H1 (cell line): Measurements from ENCODE around the gene SLC7A8. TPM values are rescaled to one million over a fixed set of nuclear protein-coding genes. Genes with fewer than 3 reads are reported as not detected.

Source experiments
- CTCF ChIA-PET: fragments of 300-600 bp; sonication (Branson Sonifier 250); formaldehyde crosslinking; loops from one replicate; lab custom pipeline; 2021; ENCODE audit not compliant: partially characterized antibody; lab: Charles Lee
- POLR2A ChIA-PET: fragments of 300-600 bp; sonication (Branson Sonifier 250); formaldehyde crosslinking; loops from one replicate; lab custom pipeline; 2021; ENCODE audit warnings: inconsistent platforms; ENCODE audit not compliant: partially characterized antibody; lab: Charles Lee
- DNase-seq, 2 experiments: peaks; one replicate each; pipeline versions ENCODE4 v3.0.0 to v3.0.0-alpha.2; 2010 to 2022; ENCODE audit warnings: low spot score in 2 of 2, low read depth in 1 of 2, mixed read lengths in 1 of 2
- FAIRE-seq: peaks from 2 replicates; lab custom pipeline; 2011; peaks lifted over from hg19 to GRCh38; lab: Jason Lieb, UNC
- H2AFZ ChIP-seq: 2 replicates; pipeline ENCODE4 v1.8.1; 2012; ENCODE audit warnings: low read length, inconsistent platforms
- H2AK5ac ChIP-seq: 2 replicates; pipeline ENCODE4 v1.6.1; 2013; ENCODE audit warnings: low read depth, low read length
- H2BK120ac ChIP-seq: replicated peaks from 2 replicates; pipeline ENCODE3; 2013; ENCODE audit warnings: low read depth, low read length, inconsistent platforms
- H2BK12ac ChIP-seq: 2 replicates; pipeline ENCODE4 v1.6.1; 2013; ENCODE audit warnings: low read depth, low read length
- H2BK15ac ChIP-seq: 2 replicates; pipeline ENCODE4 v1.6.1; 2013; ENCODE audit warnings: low read length
- H2BK20ac ChIP-seq: 2 replicates; pipeline ENCODE4 v1.6.1; 2013; ENCODE audit warnings: low read length
- H2BK5ac ChIP-seq: 2 replicates; pipeline ENCODE4 v1.6.1; 2013; ENCODE audit warnings: low read depth, low read length
- H3K14ac ChIP-seq: 2 replicates; pipeline ENCODE4 v1.6.1; 2013; ENCODE audit warnings: inconsistent platforms; ENCODE audit not compliant: insufficient read length
- H3K18ac ChIP-seq: 2 replicates; pipeline ENCODE4 v1.6.1; 2013; ENCODE audit warnings: low read length; ENCODE audit errors: extremely low read depth
- H3K23ac ChIP-seq: 2 replicates; pipeline ENCODE4 v1.6.1; 2013; ENCODE audit warnings: inconsistent platforms; ENCODE audit not compliant: insufficient read length
- H3K23me2 ChIP-seq: 2 replicates; pipeline ENCODE4 v1.6.1; 2013; ENCODE audit warnings: low read depth, low read length
- H3K27ac ChIP-seq: 2 replicates; pipeline ENCODE4 v1.6.1; 2011; ENCODE audit warnings: low read depth, low read length, inconsistent platforms
- H3K27me3 ChIP-seq, 4 experiments: replicated peaks in 1 of 4; 1 replicate in 1 of 4; 2 replicates in 3 of 4; pipeline versions ENCODE4 v1.6.1 to v1.8.1; 2011 to 2013; ENCODE audit warnings: low read length in 3 of 4, mild to moderate bottlenecking in 3 of 4, inconsistent platforms in 2 of 4, mixed read lengths in 2 of 4, moderate library complexity in 1 of 4; ENCODE audit not compliant: control insufficient read depth in 3 of 4, insufficient read depth in 3 of 4; ENCODE audit errors: extremely low read depth in 1 of 4
- H3K36me3 ChIP-seq, 4 experiments: 2 replicates each; pipeline versions ENCODE4 v1.6.1 to v1.8.1; 2011 to 2013; ENCODE audit warnings: mild to moderate bottlenecking in 4 of 4, low read length in 3 of 4, moderate library complexity in 2 of 4, control low read depth in 1 of 4, inconsistent platforms in 1 of 4; ENCODE audit not compliant: insufficient read depth in 4 of 4, control insufficient read depth in 2 of 4
- H3K4ac ChIP-seq: replicated peaks from 2 replicates; pipeline ENCODE3; 2013; ENCODE audit warnings: low read length, low read depth, mixed read lengths, inconsistent platforms; ENCODE audit not compliant: insufficient read length
- H3K4me1 ChIP-seq, 4 experiments: replicated peaks in 1 of 4; 1 replicate in 1 of 4; 2 replicates in 3 of 4; pipeline versions ENCODE4 v1.6.1 to v1.8.1; 2011 to 2013; ENCODE audit warnings: low read length in 3 of 4, inconsistent platforms in 2 of 4, mixed read lengths in 1 of 4; ENCODE audit not compliant: insufficient read depth in 4 of 4, control insufficient read depth in 3 of 4
- H3K4me2 ChIP-seq, 2 experiments: 2 replicates each; pipeline versions ENCODE4 v1.6.1 to v1.8.1; 2011 to 2013; ENCODE audit warnings: low read depth in 2 of 2, low read length in 2 of 2, control low read depth in 1 of 2, inconsistent platforms in 1 of 2, mild to moderate bottlenecking in 1 of 2; ENCODE audit not compliant: insufficient read depth in 1 of 2
- H3K4me3 ChIP-seq, 4 experiments: fragments of 200-600, 300-600 bp in 1 of 4; sonication (generic), shearing (Covaris generic), sonication (Bioruptor Twin) in 1 of 4; 2 replicates each; pipeline versions ENCODE4 v1.5.1 to v1.8.1; 2011 to 2016; ENCODE audit warnings: low read length in 4 of 4, low read depth in 3 of 4, control low read depth in 2 of 4, inconsistent platforms in 2 of 4, mild to moderate bottlenecking in 2 of 4, mixed read lengths in 1 of 4, moderate library complexity in 1 of 4; ENCODE audit not compliant: insufficient read depth in 2 of 4; ENCODE audit errors: extremely low read depth in 1 of 4
- H3K56ac ChIP-seq: replicated peaks from 2 replicates; pipeline ENCODE3; 2013; ENCODE audit warnings: low read depth, mild to moderate bottlenecking, mixed read lengths, low read length, inconsistent platforms; ENCODE audit not compliant: insufficient read length
- H3K79me1 ChIP-seq: 2 replicates; pipeline ENCODE4 v1.6.1; 2013; ENCODE audit warnings: low read depth, low read length, control low read depth
- H3K79me2 ChIP-seq, 2 experiments: 2 replicates each; pipeline versions ENCODE4 v1.6.1 to v1.8.1; 2012 to 2013; ENCODE audit warnings: low read length in 2 of 2, mild to moderate bottlenecking in 2 of 2, inconsistent platforms in 1 of 2; ENCODE audit not compliant: insufficient read depth in 2 of 2, control insufficient read depth in 1 of 2
- H3K9ac ChIP-seq, 4 experiments: replicated peaks in 1 of 4; 1 replicate in 1 of 4; 2 replicates in 3 of 4; pipeline versions ENCODE4 v1.6.1 to v1.8.1; 2011 to 2013; ENCODE audit warnings: low read depth in 3 of 4, low read length in 3 of 4, control low read depth in 2 of 4, mild to moderate bottlenecking in 2 of 4, moderate library complexity in 2 of 4, inconsistent platforms in 1 of 4; ENCODE audit errors: extremely low read depth in 1 of 4
- H3K9me3 ChIP-seq, 2 experiments: 2 replicates each; pipeline versions ENCODE4 v1.6.1 to v1.8.1; 2012 to 2013; ENCODE audit warnings: mild to moderate bottlenecking in 2 of 2, moderate library complexity in 2 of 2, control low read depth in 1 of 2, inconsistent platforms in 1 of 2, low read depth in 1 of 2, low read length in 1 of 2, mixed read lengths in 1 of 2; ENCODE audit not compliant: insufficient read depth in 2 of 2
- H4K20me1 ChIP-seq, 2 experiments: replicated peaks in 1 of 2; 2 replicates each; pipeline versions ENCODE3 to v1.8.1; 2011 to 2013; ENCODE audit warnings: inconsistent platforms in 2 of 2, low read length in 2 of 2, mild to moderate bottlenecking in 1 of 2; ENCODE audit not compliant: insufficient read depth in 2 of 2, control insufficient read depth in 1 of 2
- H4K5ac ChIP-seq: 2 replicates; pipeline ENCODE4 v1.6.1; 2013; ENCODE audit warnings: low read length, low read depth, mixed read lengths, inconsistent platforms; ENCODE audit not compliant: insufficient read length
- H4K8ac ChIP-seq: 2 replicates; pipeline ENCODE4 v1.8.0; 2013; ENCODE audit warnings: mild to moderate bottlenecking, moderate library complexity, low read length, inconsistent platforms; ENCODE audit not compliant: insufficient read depth; ENCODE audit errors: extremely low read depth
- H4K91ac ChIP-seq: replicated peaks from 2 replicates; pipeline ENCODE3; 2013; ENCODE audit warnings: low read length, mixed read lengths, inconsistent platforms; ENCODE audit not compliant: insufficient read length
- BRCA1 ChIP-seq: IDR thresholded peaks from 2 replicates; pipeline ENCODE4 v1.6.1; 2012; ENCODE audit warnings: low read depth, low read length, improper control_type of control experiment
- CBX8 ChIP-seq: fragments of 300-800, 300-1000 bp; sonication (generic); IDR thresholded peaks from 2 replicates; pipeline ENCODE4 v1.7.1; 2016; ENCODE audit warnings: low read depth, low read length, borderline replicate concordance
- CEBPB ChIP-seq: IDR thresholded peaks from 2 replicates; pipeline ENCODE4 v1.6.1; 2012; ENCODE audit warnings: low read depth, low read length
- EGR1 ChIP-seq: IDR thresholded peaks from 2 replicates; pipeline ENCODE4 v1.6.1; 2011; ENCODE audit warnings: low read depth, low read length, borderline replicate concordance
- EZH2 ChIP-seq: fragments of 200-600 bp; sonication (generic); IDR thresholded peaks from 2 replicates; pipeline ENCODE4 v1.7.1; 2012; ENCODE audit warnings: low read depth, mild to moderate bottlenecking, moderate library complexity, low read length, inconsistent platforms; ENCODE audit not compliant: severe bottlenecking
- MAFK ChIP-seq: IDR thresholded peaks from 2 replicates; pipeline ENCODE4 v1.6.1; 2012; ENCODE audit warnings: low read depth, mild to moderate bottlenecking, improper control_type of control experiment, low read length
- PHF8 ChIP-seq: fragments of 200-600 bp; sonication (generic); conservative IDR thresholded peaks from 2 replicates; pipeline ENCODE4 v1.7.1; 2012; ENCODE audit warnings: low read depth, mild to moderate bottlenecking, inconsistent platforms, low read length, moderate library complexity
- TAF1 ChIP-seq: IDR thresholded peaks from 2 replicates; pipeline ENCODE4 v1.6.1; 2011; ENCODE audit warnings: mild to moderate bottlenecking, low read depth, low read length
- TBP ChIP-seq: IDR thresholded peaks from 2 replicates; pipeline ENCODE4 v1.6.1; 2011; ENCODE audit warnings: low read depth, low read length, improper control_type of control experiment
- WGBS, 2 experiments: shearing (Covaris generic) in 1 of 2; methylation state at CpG; one replicate each; pipeline versions ENCODE4 v1.1.6 to v1.1.7; 2013 to 2015; ENCODE audit warnings: low lambda C conversion rate in 2 of 2, mixed read lengths in 2 of 2, inconsistent platforms in 1 of 2, low coverage in 1 of 2, missing lambda C conversion rate in 1 of 2; ENCODE audit not compliant: insufficient replicate concordance in 2 of 2, insufficient coverage in 1 of 2, insufficient read length in 1 of 2; ENCODE audit errors: extremely low coverage in 1 of 2, missing lambda C conversion rate in 1 of 2; 5-methylcytosine and 5-hydroxymethylcytosine counted together
- polyA plus RNA-seq, 7 experiments: library from polyadenylated mRNA; depleted of rRNA in 3 of 7; stranded (reverse) in 5 of 7; unstranded in 2 of 7; fragments of >200 nt in 5 of 7; fragments of 200-250 nt in 2 of 7; gene quantifications; 1 replicate in 5 of 7; 2 replicates in 1 of 7; 4 replicates in 1 of 7; pipeline versions ENCODE4 v1.2.1 to v1.2.3, GENCODE V29; 2011 to 2013; ENCODE audit warnings: missing spikeins in 2 of 7, mixed read lengths in 2 of 7
- total RNA-seq: library from RNA; stranded (reverse); fragmentation: NEBNext Ultra II Directional; extraction: Animal tissue kit (Norgen Biotek cat#: 25700); gene quantifications from 2 replicates; pipeline ENCODE4 v1.2.1, GENCODE V29; 2021

SLC7A8 gene
- total and polyA plus RNA-seq, 2 of the 8 experiments (the other 6 are each of a cell fraction or from before 2014, with no cell fraction given) = 182 to 204 TPM

DNA sequence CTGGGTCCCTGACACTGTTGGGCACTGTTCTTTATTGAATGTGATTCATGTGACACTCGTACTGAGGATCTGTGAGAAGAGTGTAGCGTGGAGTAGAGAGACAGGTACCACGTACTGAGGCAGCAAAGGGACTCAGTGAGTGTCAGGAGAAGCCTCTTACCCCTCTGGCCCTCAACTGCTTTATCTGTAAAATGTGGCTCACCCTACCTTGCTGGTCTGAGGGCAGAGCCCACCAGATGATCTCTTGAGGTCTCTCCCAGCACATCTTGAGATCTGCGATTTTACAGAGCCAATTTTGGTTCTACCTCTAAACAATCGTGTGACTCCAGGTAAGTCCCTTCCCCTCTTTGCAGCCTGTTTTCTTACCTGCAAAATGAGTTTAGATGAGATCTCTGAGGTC lies 67.5 kb downstream of the SLC7A8 start:
- H3K4me1 ChIP-seq = peaks cover 0 to 14% (median 5%) of the 10 kb centered on the region in 4 experiments; a peak in 6 of 7 replicates
- no peak overlapping the region for H3K23ac ChIP-seq
- H3K9me3 ChIP-seq = no peaks in the 10 kb centered on the region; a peak in 1 of 4 replicates
- no peak overlapping the region for H2BK12ac ChIP-seq
- whole genome bisulfite sequencing, 2 experiments = 89% methylated on average over 5 of the region's 5 CpGs; no CpG with 5 or more reads in 1 of the 2 experiments
- H3K4ac ChIP-seq = no peak overlapping the region
- no peak overlapping the region for H2BK120ac ChIP-seq
- no peak overlapping the region for H2AK5ac ChIP-seq
- H3K23me2 ChIP-seq = no peaks in the 10 kb centered on the region; the same call in 1 of the 2 replicates
- H3K79me1 ChIP-seq = no peaks in the 10 kb centered on the region
- H3K27ac ChIP-seq = no peak overlapping the region
- no peaks in the 10 kb centered on the region for H4K20me1 ChIP-seq
- H3K27me3 ChIP-seq = peaks cover 0 to 3% (median 0%) of the 10 kb centered on the region in 4 experiments; a peak in 2 of 7 replicates
- no peaks in the 10 kb centered on the region for H3K79me2 ChIP-seq
- no peak for FAIRE-seq
- H3K4me3 ChIP-seq = no peak overlapping the region
- DNase-seq = no peak
- no peak overlapping the region for H3K18ac ChIP-seq
- H2BK5ac ChIP-seq = no peak overlapping the region
- no peak overlapping the region for H3K56ac ChIP-seq
- no peak overlapping the region for H2AFZ ChIP-seq
- no peak overlapping the region for H2BK20ac ChIP-seq
- H3K4me2 ChIP-seq = no peak overlapping the region
- CTCF ChIA-PET = interaction anchor here (0.8 to 1.0 kb wide), 3 partner anchors 18 to 71 kb away, joined by 3 to 4 read pairs (median 3); no protein-coding TSS in a partner anchor
- POLR2A ChIA-PET = interaction anchor here (1.0 kb wide), 1 partner anchor 156 kb away, joined by 3 read pairs; no protein-coding TSS in a partner anchor
- H4K8ac ChIP-seq = no peak overlapping the region
- no peak overlapping the region for H2BK15ac ChIP-seq
- H3K9ac ChIP-seq = no peak overlapping the region; a peak in 1 of 7 replicates
- no peak overlapping the region for H3K14ac ChIP-seq
- H4K5ac ChIP-seq = no peak overlapping the region
- no peak for TF ChIP-seq CEBPB
- TF ChIP-seq TAF1 = no peak
- no peak for TF ChIP-seq BRCA1
- no peak for TF ChIP-seq CBX8
- TF ChIP-seq PHF8 = no peak
- no peak for TF ChIP-seq MAFK
- no peak for TF ChIP-seq TBP
- no peak for TF ChIP-seq EZH2
- no peak for TF ChIP-seq EGR1
- TF ChIP-seq, all 59 proteins: peak for 0
- Histone ChIP-seq H3K36me3 (no peaks in the 10 kb centered on the region), H4K91ac (no peak overlapping the region)
